Right kidney (tissue), 1 donor: Measurements from ENCODE around the gene DPH7.
"Not testable (repeated sequence)": the region's sequence is repeated elsewhere in the genome, so short reads cannot be mapped to it uniquely, and the experiment has no call there.

Experiments
- DNase-seq: peaks from one replicate; pipeline ENCODE4 v3.0.0-alpha.2; 2016

DPH7 gene

GRCh38 chr9:137520614-137521404 lies 57.9 kb downstream of the DPH7 start:
- no peak for DNase-seq

GRCh38 chr9:137519553-137519952 lies 59.2 kb downstream of the DPH7 start:
- no peak for DNase-seq

DNA sequence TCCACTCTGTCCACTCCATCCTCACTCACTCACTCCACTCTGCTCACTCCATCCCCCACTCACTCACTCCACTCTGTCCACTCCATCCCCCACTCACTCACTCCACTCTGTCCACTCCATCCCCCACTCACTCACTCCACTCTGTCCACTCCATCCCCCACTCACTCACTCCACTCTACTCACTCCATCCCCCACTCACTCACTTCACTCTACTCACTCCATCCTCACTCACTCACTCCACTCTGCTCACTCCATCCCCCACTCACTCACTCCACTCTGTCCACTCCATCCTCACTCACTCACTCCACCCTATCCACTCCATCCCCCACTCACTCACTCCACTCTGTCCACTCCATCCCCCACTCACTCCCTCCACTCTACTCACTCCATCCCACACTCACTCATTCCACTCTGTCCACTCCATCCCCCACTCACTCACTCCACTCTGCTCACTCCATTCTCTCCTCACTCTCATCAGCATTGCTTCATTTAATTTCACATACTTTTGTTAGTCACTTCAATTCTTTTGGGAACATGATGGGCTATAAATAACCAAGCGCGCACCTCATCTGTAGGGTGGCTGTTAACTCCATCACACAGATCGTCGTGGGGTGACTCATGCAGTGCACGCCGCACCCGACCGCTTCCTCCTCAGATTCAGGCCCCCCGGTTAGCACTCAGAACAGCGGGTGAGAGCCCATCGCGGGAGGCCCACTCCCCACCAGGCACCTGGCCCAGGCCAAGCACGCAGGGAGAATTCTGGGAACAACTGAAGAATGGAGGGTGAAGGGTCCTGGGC lies 59.9 kb downstream of the DPH7 start:
- not testable (repeated sequence) for DNase-seq

DNA sequence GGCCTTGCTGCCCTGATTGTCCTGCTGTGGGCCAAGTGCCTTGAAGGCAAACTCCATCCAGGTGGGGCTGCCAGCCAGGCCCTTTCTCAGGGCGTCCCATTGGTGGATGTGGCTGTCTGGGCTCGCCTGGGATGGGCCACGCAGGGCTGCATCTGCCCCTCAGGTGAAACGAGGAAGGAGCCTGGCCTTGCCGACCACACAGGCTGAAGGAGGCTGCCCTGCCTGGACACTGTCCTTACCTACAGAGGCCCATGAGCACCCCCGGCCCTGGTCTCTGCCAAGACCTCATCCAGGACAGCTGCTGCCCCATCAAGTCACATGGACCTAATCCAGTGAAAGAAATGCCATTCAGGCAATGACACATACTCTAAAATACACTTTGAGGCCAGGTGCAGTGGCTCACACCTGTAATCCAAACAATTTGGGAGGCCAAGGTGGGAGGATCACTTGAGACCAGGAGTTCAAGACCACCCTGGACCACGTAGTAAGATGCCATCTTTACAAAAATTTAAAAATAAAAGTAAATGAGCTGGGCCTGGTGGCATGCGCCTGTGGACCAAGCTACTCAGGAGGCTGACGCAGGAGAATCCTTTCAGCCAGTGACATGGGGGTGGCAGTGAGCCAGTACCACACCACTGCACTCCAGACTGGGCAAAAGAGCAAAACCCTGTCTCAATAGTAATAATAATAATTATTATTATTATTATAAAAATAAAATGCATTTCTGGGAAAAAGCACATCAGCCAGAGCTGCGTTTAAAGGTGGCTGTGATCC lies 62.4 kb downstream of the DPH7 start:
- no peak for DNase-seq

DNA sequence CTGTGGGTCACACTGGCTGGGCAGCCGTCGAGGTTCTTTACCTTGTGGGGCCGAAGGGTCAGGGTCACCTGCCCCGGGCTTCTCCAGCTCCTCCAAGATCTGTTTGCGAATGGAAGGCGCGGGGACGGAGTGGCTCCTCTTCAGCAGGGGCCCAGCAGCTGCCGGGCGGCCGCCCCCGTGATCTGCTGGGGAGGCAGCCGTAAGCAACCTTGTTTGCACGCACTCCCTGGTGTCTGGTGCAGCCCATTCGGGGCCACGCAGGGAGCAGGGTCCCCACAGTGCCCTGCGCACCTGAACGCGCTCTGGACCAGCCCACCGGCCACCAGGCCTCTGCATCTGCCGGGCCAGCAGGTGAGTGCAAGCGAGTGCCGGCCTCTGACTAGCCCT lies 63.4 kb downstream of the DPH7 start:
- DNase-seq = no peak

- no peak for DNase-seq
Observed at GRCh38 chr9:137514691-137515337, 63.9 kb downstream of the DPH7 start.

DNA sequence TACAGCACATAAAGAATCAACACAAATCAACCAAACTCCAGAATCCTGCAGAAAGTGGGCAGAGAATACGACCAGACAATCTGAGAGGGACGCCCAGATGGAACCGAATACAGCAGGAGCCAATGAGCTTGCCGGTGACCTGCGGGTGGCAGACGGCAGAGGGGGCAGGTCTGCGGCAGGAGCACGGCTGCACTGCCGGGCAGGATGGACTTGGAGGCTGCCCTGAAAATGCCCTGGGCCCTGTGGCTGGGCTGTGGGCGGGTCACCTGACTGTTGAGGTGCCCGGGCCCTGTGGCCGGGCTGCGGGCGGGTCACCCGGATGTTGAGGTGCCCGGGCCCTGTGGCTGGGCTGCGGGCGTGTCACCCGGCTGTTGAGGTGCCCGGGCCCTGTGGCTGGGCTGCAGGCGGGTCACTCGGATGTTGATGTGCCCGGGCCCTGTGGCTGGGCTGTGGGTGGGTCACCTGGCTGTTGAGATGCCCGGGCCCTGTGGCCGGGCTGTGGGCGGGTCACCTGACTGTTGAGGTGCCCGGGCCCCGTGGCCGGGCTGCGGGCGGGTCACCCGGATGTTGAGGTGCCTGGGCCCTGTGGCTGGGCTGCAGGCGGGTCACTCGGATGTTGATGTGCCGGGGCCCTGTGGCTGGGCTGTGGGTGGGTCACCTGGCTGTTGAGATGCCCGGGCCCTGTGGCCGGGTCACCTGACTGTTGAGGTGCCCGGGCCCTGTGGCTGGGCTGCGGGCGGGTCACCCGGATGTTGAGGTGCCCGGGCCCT lies 64.7 kb downstream of the DPH7 start:
- DNase-seq = not testable (repeated sequence)

DNA sequence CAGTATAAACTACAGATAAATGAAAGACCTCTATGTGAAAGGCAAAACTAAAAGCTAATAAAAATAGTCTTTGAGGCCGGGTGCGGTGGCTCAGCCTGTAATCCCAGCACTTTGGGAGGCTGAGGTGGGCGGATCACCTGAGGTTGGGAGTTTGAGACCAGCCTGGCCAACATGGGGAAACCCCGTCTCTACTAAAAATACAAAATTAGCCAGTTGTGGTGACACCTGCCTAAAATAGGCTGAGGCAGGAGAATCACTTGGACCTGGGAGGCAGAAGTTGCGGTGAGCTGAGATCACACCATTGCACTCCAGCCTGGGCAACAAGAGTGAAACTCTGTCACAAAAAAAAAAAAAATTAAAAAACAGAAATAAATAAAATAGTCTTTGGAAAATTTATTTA lies 65.6 kb downstream of the DPH7 start:
- DNase-seq = not testable (repeated sequence)

GRCh38 chr9:137511758-137512463 lies 66.8 kb downstream of the DPH7 start:
- DNase-seq = no peak

DNA sequence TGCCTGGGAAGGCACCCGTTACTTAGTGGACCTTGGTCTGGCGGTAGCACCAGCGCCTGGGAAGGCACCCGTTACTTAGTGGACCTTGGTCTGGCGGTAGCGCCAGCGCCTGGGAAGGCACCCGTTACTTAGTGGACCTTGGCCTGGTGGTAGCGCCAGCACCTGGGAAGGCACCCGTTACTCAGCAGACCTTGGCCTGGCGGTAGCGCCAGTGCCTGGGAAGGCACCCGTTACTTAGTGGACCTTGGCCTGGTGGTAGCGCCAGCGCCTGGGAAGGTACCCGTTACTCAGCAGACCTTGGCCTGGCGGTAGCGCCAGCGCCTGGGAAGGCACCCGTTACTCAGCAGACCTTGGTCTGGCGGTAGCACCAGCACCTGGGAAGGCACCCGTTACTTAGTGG lies 67.6 kb downstream of the DPH7 start:
- not testable (repeated sequence) for DNase-seq

DNA sequence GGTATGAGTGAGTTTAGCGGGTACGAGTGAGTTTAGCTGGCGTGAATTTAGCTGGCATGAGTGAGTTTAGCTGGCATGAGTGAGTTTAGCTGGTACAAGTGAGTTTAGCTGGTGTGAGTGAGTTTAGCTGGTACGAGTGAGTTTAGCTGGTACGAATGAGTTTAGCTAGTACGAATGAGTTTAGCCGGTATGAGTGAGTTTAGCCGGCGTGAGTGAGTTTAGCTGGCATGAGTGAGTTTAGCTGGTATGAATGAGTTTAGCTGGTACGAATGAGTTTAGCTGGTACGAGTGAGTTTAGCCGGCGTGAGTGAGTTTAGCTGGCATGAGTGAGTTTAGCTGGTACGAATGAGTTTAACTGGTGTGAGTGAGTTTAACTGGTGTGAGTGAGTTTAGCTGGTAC lies 69.5 kb downstream of the DPH7 start:
- DNase-seq = no peak

DNA sequence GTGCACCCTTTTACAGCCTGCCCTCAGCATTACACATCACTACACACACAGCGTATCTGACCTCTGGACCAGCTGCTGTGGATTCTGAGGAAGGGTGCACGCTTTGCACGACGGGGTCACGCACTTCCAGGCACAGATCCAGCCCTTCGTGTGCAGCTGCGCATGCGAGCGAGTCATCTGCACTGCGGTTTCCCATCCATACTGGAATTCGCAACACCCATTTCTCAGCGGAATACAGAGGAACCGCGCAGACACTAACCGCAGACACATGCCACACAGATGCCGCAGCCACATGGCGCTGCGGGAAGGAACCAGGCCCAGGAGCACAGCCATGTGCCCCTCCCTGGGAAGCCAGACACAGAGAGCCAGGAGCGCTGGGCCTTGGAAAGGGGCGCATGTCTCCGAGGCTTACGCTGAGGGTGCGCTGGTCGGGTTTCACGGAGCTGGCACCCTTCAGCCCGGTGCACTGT lies 72.0 kb downstream of the DPH7 start:
- no peak for DNase-seq

GRCh38 chr9:137506274-137506673 lies 72.5 kb downstream of the DPH7 start:
- no peak for DNase-seq

GRCh38 chr9:137505421-137506140 lies 73.1 kb downstream of the DPH7 start:
- no peak for DNase-seq
